ENCODE results near the gene VWF.

DNA sequence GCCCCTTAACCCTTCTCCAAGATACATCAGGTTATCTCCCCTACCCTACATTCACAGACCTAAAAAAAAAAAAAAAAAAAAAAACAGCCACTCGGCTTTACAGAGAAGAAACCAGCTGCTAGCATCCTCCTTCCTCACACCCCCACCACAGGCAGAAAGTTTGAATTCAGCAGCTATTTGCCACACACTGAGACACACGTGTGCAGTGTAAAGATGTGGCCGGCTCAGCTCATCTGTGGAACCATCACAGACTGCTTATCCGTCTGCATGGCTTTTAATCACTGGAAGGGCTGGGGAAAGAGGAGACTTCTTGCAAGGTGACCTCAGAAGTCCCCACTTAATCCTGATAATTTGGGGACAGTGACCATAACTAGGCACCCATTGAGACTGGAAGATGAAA lies 50.0 kb downstream of the VWF start:
- TF ChIP-seq, protein P1, sequence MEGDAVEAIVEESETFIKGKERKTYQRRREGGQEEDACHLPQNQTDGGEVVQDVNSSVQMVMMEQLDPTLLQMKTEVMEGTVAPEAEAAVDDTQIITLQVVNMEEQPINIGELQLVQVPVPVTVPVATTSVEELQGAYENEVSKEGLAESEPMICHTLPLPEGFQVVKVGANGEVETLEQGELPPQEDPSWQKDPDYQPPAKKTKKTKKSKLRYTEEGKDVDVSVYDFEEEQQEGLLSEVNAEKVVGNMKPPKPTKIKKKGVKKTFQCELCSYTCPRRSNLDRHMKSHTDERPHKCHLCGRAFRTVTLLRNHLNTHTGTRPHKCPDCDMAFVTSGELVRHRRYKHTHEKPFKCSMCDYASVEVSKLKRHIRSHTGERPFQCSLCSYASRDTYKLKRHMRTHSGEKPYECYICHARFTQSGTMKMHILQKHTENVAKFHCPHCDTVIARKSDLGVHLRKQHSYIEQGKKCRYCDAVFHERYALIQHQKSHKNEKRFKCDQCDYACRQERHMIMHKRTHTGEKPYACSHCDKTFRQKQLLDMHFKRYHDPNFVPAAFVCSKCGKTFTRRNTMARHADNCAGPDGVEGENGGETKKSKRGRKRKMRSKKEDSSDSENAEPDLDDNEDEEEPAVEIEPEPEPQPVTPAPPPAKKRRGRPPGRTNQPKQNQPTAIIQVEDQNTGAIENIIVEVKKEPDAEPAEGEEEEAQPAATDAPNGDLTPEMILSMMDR (conservative IDR thresholded peaks at IDR 0.05) = no peak
- no peak for TF ChIP-seq EZH2 (IDR thresholded peaks at IDR 0.05; ENCODE audit: low read depth)

All from PC-9 (cell line).